Astrocyte (in vitro differentiated cells and primary cell): Measurements from ENCODE around the gene SLC66A2. TPM values are rescaled to one million over a fixed set of nuclear protein-coding genes. Genes with fewer than 3 reads are reported as not detected.

ENCODE experiments used
- DNase-seq: peaks from one replicate; pipeline ENCODE4 v3.0.0-alpha.2; 2010; ENCODE audit warnings: low read depth
- FAIRE-seq: peaks from 2 replicates; lab custom pipeline; 2011; peaks lifted over from hg19 to GRCh38; lab: Jason Lieb, UNC
- H2AFZ ChIP-seq: 2 replicates; pipeline ENCODE4 v1.6.0; 2012; ENCODE audit warnings: low read depth, low read length, inconsistent platforms
- H3K27ac ChIP-seq: 2 replicates; pipeline ENCODE4 v1.5.1; 2011; ENCODE audit warnings: low read depth, low read length, inconsistent platforms
- H3K27me3 ChIP-seq: 2 replicates; pipeline ENCODE4 v1.6.0; 2011; ENCODE audit warnings: low read length, inconsistent platforms; ENCODE audit not compliant: insufficient read depth
- H3K36me3 ChIP-seq: 2 replicates; pipeline ENCODE4 v1.5.1; 2011; ENCODE audit warnings: low read length, inconsistent platforms; ENCODE audit not compliant: insufficient read depth
- H3K4me1 ChIP-seq: 2 replicates; pipeline ENCODE4 v1.5.1; 2011; ENCODE audit warnings: low read length, inconsistent platforms; ENCODE audit not compliant: insufficient read depth
- H3K4me2 ChIP-seq: 2 replicates; pipeline ENCODE4 v1.6.0; 2012; ENCODE audit warnings: low read length, inconsistent platforms
- H3K4me3 ChIP-seq: 2 replicates; pipeline ENCODE4 v1.5.1; 2011; ENCODE audit warnings: low read depth, mild to moderate bottlenecking, low read length, inconsistent platforms; ENCODE audit not compliant: insufficient read depth
- H3K79me2 ChIP-seq: 2 replicates; pipeline ENCODE4 v1.6.0; 2012; ENCODE audit warnings: mild to moderate bottlenecking, low read length, inconsistent platforms; ENCODE audit not compliant: insufficient read depth
- H3K9ac ChIP-seq: 2 replicates; pipeline ENCODE4 v1.6.0; 2012; ENCODE audit warnings: mild to moderate bottlenecking, low read length, inconsistent platforms
- H3K9me3 ChIP-seq: 2 replicates; pipeline ENCODE4 v1.5.1; 2012; ENCODE audit warnings: low read depth, mild to moderate bottlenecking, low read length, inconsistent platforms; ENCODE audit not compliant: insufficient read depth
- H4K20me1 ChIP-seq: 2 replicates; pipeline ENCODE4 v1.6.0; 2012; ENCODE audit warnings: low read length, inconsistent platforms; ENCODE audit not compliant: insufficient read depth
- H3K27ac Mint-ChIP-seq: one replicate; pipeline ENCODE4 v1.8.0; 2021; ENCODE audit warnings: mild to moderate bottlenecking, mixed read lengths; ENCODE audit not compliant: unreplicated experiment
- H3K27me3 Mint-ChIP-seq: one replicate; pipeline ENCODE4 v1.8.0; 2021; ENCODE audit warnings: low read depth, mixed read lengths; ENCODE audit not compliant: unreplicated experiment
- H3K36me3 Mint-ChIP-seq: one replicate; pipeline ENCODE4 v1.8.0; 2021; ENCODE audit warnings: low read depth, mixed read lengths; ENCODE audit not compliant: unreplicated experiment
- H3K4me1 Mint-ChIP-seq: one replicate; pipeline ENCODE4 v1.8.0; 2021; ENCODE audit warnings: low read depth, mixed read lengths; ENCODE audit not compliant: unreplicated experiment
- H3K4me3 Mint-ChIP-seq: one replicate; pipeline ENCODE4 v1.8.0; 2021; ENCODE audit warnings: mild to moderate bottlenecking, moderate library complexity, mixed read lengths; ENCODE audit not compliant: unreplicated experiment
- H3K9me3 Mint-ChIP-seq: one replicate; pipeline ENCODE4 v1.8.0; 2021; ENCODE audit warnings: mild to moderate bottlenecking, mixed read lengths; ENCODE audit not compliant: unreplicated experiment
- CTCF ChIP-seq: IDR thresholded peaks from 2 replicates; pipeline ENCODE4 v1.5.1; 2011; ENCODE audit warnings: low read depth, mild to moderate bottlenecking, inconsistent platforms, low read length, moderate library complexity; ENCODE audit not compliant: insufficient read depth
- EZH2 ChIP-seq: IDR thresholded peaks from 2 replicates; pipeline ENCODE4 v1.6.1; 2012; ENCODE audit warnings: mild to moderate bottlenecking, low read length, inconsistent platforms; ENCODE audit not compliant: insufficient read depth
- total RNA-seq: library from RNA; stranded (reverse); gene quantifications from 2 replicates; pipeline ENCODE4 v1.2.1, GENCODE V29; 2021

SLC66A2 gene
- total RNA-seq, 1 donor from 2014 or later = 25.3 TPM

- H3K4me1 ChIP-seq = no peaks in the 10 kb centered on the region
- H3K79me2 ChIP-seq = peaks cover 60% of the 10 kb centered on the region
- Mint-ChIP-seq H3K4me1 (no peaks in the 10 kb centered on the region), H3K27me3 (no peaks in the 10 kb centered on the region), H3K36me3 (peaks cover 16% of the 10 kb centered on the region), H3K9me3 (no peaks in the 10 kb centered on the region), H3K4me3 (no peak overlapping the region), H3K27ac (no peak overlapping the region)
- no peak overlapping the region for H3K9ac ChIP-seq
- H3K4me2 ChIP-seq = no peak overlapping the region
- FAIRE-seq = no peak
- no peak for DNase-seq
- H3K4me3 ChIP-seq = no peak overlapping the region
- H2AFZ ChIP-seq = no peak overlapping the region
- TF ChIP-seq EZH2 (no peak), CTCF (no peak)
- no peaks in the 10 kb centered on the region for H3K9me3 ChIP-seq
- no peaks in the 10 kb centered on the region for H3K27me3 ChIP-seq
- no peak overlapping the region for H3K27ac ChIP-seq
- peaks cover 19% of the 10 kb centered on the region for H3K36me3 ChIP-seq
- H4K20me1 ChIP-seq = peaks cover 83% of the 10 kb centered on the region
Measured at GRCh38 chr18:79973517-79973916, 22.1 kb upstream of the SLC66A2 start.

GRCh38 chr18:79972720-79973119 is 21.3 kb upstream of the SLC66A2 start:
- H3K36me3 ChIP-seq = peaks cover 19% of the 10 kb centered on the region
- peaks cover 80% of the 10 kb centered on the region for H4K20me1 ChIP-seq
- no peak overlapping the region for H3K4me3 ChIP-seq
- H3K4me2 ChIP-seq = no peak overlapping the region
- TF ChIP-seq EZH2 = no peak
- TF ChIP-seq CTCF = no peak
- Mint-ChIP-seq H3K4me1 (no peaks in the 10 kb centered on the region), H3K27ac (no peak overlapping the region), H3K9me3 (no peaks in the 10 kb centered on the region), H3K36me3 (peaks cover 12% of the 10 kb centered on the region), H3K4me3 (no peak overlapping the region), H3K27me3 (no peaks in the 10 kb centered on the region)
- H3K4me1 ChIP-seq = no peaks in the 10 kb centered on the region
- no peaks in the 10 kb centered on the region for H3K9me3 ChIP-seq
- no peak overlapping the region for H3K9ac ChIP-seq
- FAIRE-seq (no peak), DNase-seq (no peak)
- peaks cover 52% of the 10 kb centered on the region for H3K79me2 ChIP-seq
- no peak overlapping the region for H3K27ac ChIP-seq
- H3K27me3 ChIP-seq = no peaks in the 10 kb centered on the region
- H2AFZ ChIP-seq = no peak overlapping the region

GRCh38 chr18:79971986-79972385 is 20.5 kb upstream of the SLC66A2 start:
- H3K4me2 ChIP-seq = no peak overlapping the region
- peaks cover 12% of the 10 kb centered on the region for H3K36me3 Mint-ChIP-seq
- H3K27me3 ChIP-seq = no peaks in the 10 kb centered on the region
- H2AFZ ChIP-seq = no peak overlapping the region
- H4K20me1 ChIP-seq = peaks cover 73% of the 10 kb centered on the region
- no peak overlapping the region for H3K27ac ChIP-seq
- FAIRE-seq = no peak
- no peak overlapping the region for H3K4me3 Mint-ChIP-seq
- peaks cover 19% of the 10 kb centered on the region for H3K36me3 ChIP-seq
- H3K4me1 ChIP-seq = no peaks in the 10 kb centered on the region
- DNase-seq = no peak
- H3K9ac ChIP-seq = no peak overlapping the region
- no peak overlapping the region for H3K27ac Mint-ChIP-seq
- H3K9me3 Mint-ChIP-seq = no peaks in the 10 kb centered on the region
- H3K27me3 Mint-ChIP-seq = no peaks in the 10 kb centered on the region
- no peaks in the 10 kb centered on the region for H3K4me1 Mint-ChIP-seq
- TF ChIP-seq CTCF (no peak), EZH2 (no peak)
- no peak overlapping the region for H3K4me3 ChIP-seq
- no peaks in the 10 kb centered on the region for H3K9me3 ChIP-seq
- H3K79me2 ChIP-seq = peaks cover 45% of the 10 kb centered on the region
